HG03354 (cell line): Measurements from ENCODE around the gene ZBTB20.

ENCODE experiments used
- ATAC-seq: cut with Tn5 transposase; IDR thresholded peaks from one replicate; pipeline ENCODE4 v1.9.1; 2021; ENCODE audit warnings: mild to moderate bottlenecking; ENCODE audit not compliant: unreplicated experiment, poor library complexity, severe bottlenecking

Gene ZBTB20

GRCh38 chr3:114953215-114953799, 193.8 kb downstream of the ZBTB20 start:
- ATAC-seq: no peak

- no peak for ATAC-seq
Observed at GRCh38 chr3:114942773-114943172, 204.3 kb downstream of the ZBTB20 start.

GRCh38 chr3:114941626-114942309, 205.3 kb downstream of the ZBTB20 start:
- ATAC-seq: no peak

GRCh38 chr3:114939920-114940319, 207.2 kb downstream of the ZBTB20 start:
- no peak for ATAC-seq

GRCh38 chr3:114933407-114933806, 213.7 kb downstream of the ZBTB20 start:
- no peak for ATAC-seq

- ATAC-seq: no peak
Observed at GRCh38 chr3:114929971-114930732, 216.9 kb downstream of the ZBTB20 start.

- ATAC-seq: no peak
Observed at GRCh38 chr3:114928989-114929640, 218.0 kb downstream of the ZBTB20 start.

- no peak for ATAC-seq
Observed at GRCh38 chr3:114904633-114905032, 242.5 kb downstream of the ZBTB20 start.

- ATAC-seq: peak; percentile 16
Observed at GRCh38 chr3:114903213-114903612, 243.9 kb downstream of the ZBTB20 start.

GRCh38 chr3:114902691-114903101, 244.4 kb downstream of the ZBTB20 start:
- peak; percentile 70 for ATAC-seq

GRCh38 chr3:114900908-114901307, 246.2 kb downstream of the ZBTB20 start:
- ATAC-seq: no peak

GRCh38 chr3:114899186-114899931, 247.7 kb downstream of the ZBTB20 start:
- peak; percentile 51 for ATAC-seq

GRCh38 chr3:114896978-114897377, 250.1 kb downstream of the ZBTB20 start:
- no peak for ATAC-seq

- no peak for ATAC-seq
Observed at GRCh38 chr3:114893361-114893760, 253.7 kb downstream of the ZBTB20 start.

GRCh38 chr3:114892880-114893279, 254.2 kb downstream of the ZBTB20 start:
- no peak for ATAC-seq

- ATAC-seq: no peak
Observed at GRCh38 chr3:114892131-114892879, 254.8 kb downstream of the ZBTB20 start.

GRCh38 chr3:114887806-114888205, 259.3 kb downstream of the ZBTB20 start:
- ATAC-seq: no peak

- ATAC-seq: no peak
Observed at GRCh38 chr3:114886905-114887304, 260.2 kb downstream of the ZBTB20 start.
